Nephron (organoid): ENCODE data around the gene ACR.
A peak's percentile ranks its signal among the peaks of the same experiment; 100 is the strongest.

Source experiments
- H3K27ac Mint-ChIP-seq, 3 experiments: 2 replicates each; pipeline ENCODE4 v1.8.0; 2020; ENCODE audit warnings: mixed read lengths in 3 of 3, mild to moderate bottlenecking in 2 of 3, moderate library complexity in 1 of 3
- H3K27me3 Mint-ChIP-seq: 2 replicates; pipeline ENCODE4 v1.8.0; 2021; ENCODE audit warnings: low read depth, mild to moderate bottlenecking, moderate library complexity, mixed read lengths
- H3K36me3 Mint-ChIP-seq: 2 replicates; pipeline ENCODE4 v1.8.0; 2020; ENCODE audit warnings: low read depth, mixed read lengths
- H3K4me1 Mint-ChIP-seq: 2 replicates; pipeline ENCODE4 v1.8.0; 2020; ENCODE audit warnings: mixed read lengths
- H3K4me3 Mint-ChIP-seq, 3 experiments: 2 replicates each; pipeline ENCODE4 v1.8.0; 2020; ENCODE audit warnings: mild to moderate bottlenecking in 3 of 3, mixed read lengths in 3 of 3, moderate library complexity in 2 of 3
- H3K9me3 Mint-ChIP-seq: 2 replicates; pipeline ENCODE4 v1.8.0; 2020; ENCODE audit warnings: mixed read lengths
- CTCF ChIP-seq, 3 experiments: fragments of 200-600 bp; sonication (generic); IDR thresholded peaks; one replicate each; pipeline ENCODE4 v1.5.0; 2021; ENCODE audit warnings: antibody characterized with exemption in 3 of 3; ENCODE audit not compliant: unreplicated experiment in 3 of 3

Gene ACR

GRCh38 chr22:50705219-50705691 lies 32.7 kb upstream of the ACR start:
- Mint-ChIP-seq H3K27me3 (peaks cover 2% of the 10 kb centered on the region), H3K27ac (no peak overlapping the region), H3K36me3 (peaks cover 12% of the 10 kb centered on the region), H3K9me3 (no peaks in the 10 kb centered on the region), H3K4me3 (peak overlapping the region in 1 of 3 experiments; percentile 42), H3K4me1 (no peaks in the 10 kb centered on the region)
- no peak for TF ChIP-seq CTCF (IDR thresholded peaks at IDR 0.05; ENCODE audit: unreplicated experiment in 3 of 3)

- H3K9me3 Mint-ChIP-seq: no peaks in the 10 kb centered on the region
- H3K4me1 Mint-ChIP-seq: no peaks in the 10 kb centered on the region
- H3K4me3 Mint-ChIP-seq: peak overlapping the region in 2 of 3 experiments; percentile 32 to 40
- H3K36me3 Mint-ChIP-seq: peaks cover 16% of the 10 kb centered on the region
- H3K27me3 Mint-ChIP-seq: no peaks in the 10 kb centered on the region
- no peak overlapping the region for H3K27ac Mint-ChIP-seq
- no peak for TF ChIP-seq CTCF (IDR thresholded peaks at IDR 0.05; ENCODE audit: unreplicated experiment in 3 of 3)
These were observed 32.1 kb upstream of the ACR start for GRCh38 chr22:50705851-50706351.

GRCh38 chr22:50706481-50707125 lies 31.4 kb upstream of the ACR start:
- H3K36me3 Mint-ChIP-seq: peaks cover 17% of the 10 kb centered on the region
- H3K27me3 Mint-ChIP-seq: no peaks in the 10 kb centered on the region
- no peaks in the 10 kb centered on the region for H3K4me1 Mint-ChIP-seq
- H3K27ac Mint-ChIP-seq: no peak overlapping the region
- peak overlapping the region in 2 of 3 experiments; percentile 32 to 40 for H3K4me3 Mint-ChIP-seq
- H3K9me3 Mint-ChIP-seq: no peaks in the 10 kb centered on the region
- TF ChIP-seq CTCF (IDR thresholded peaks at IDR 0.05; ENCODE audit: unreplicated experiment in 3 of 3): no peak

- peaks cover 13% of the 10 kb centered on the region for H3K36me3 Mint-ChIP-seq
- no peaks in the 10 kb centered on the region for H3K4me1 Mint-ChIP-seq
- H3K27ac Mint-ChIP-seq: no peak overlapping the region
- no peaks in the 10 kb centered on the region for H3K9me3 Mint-ChIP-seq
- H3K27me3 Mint-ChIP-seq: peaks cover under 1% of the 10 kb centered on the region
- H3K4me3 Mint-ChIP-seq: no peak overlapping the region
- TF ChIP-seq CTCF (IDR thresholded peaks at IDR 0.05; ENCODE audit: unreplicated experiment in 3 of 3): no peak
These were observed 29.5 kb upstream of the ACR start for GRCh38 chr22:50708474-50708873.

GRCh38 chr22:50708996-50709395 lies 29.0 kb upstream of the ACR start:
- TF ChIP-seq CTCF (IDR thresholded peaks at IDR 0.05; ENCODE audit: unreplicated experiment in 3 of 3): no peak
- Mint-ChIP-seq H3K27ac (no peak overlapping the region), H3K4me1 (no peaks in the 10 kb centered on the region), H3K27me3 (peaks cover 4% of the 10 kb centered on the region), H3K36me3 (peaks cover 13% of the 10 kb centered on the region), H3K9me3 (no peaks in the 10 kb centered on the region), H3K4me3 (no peak overlapping the region)

- H3K4me1 Mint-ChIP-seq: no peaks in the 10 kb centered on the region
- H3K27me3 Mint-ChIP-seq: peaks cover 4% of the 10 kb centered on the region
These were observed 27.8 kb upstream of the ACR start for GRCh38 chr22:50710221-50710620.

More at GRCh38 chr22:50710221-50710620, 27.8 kb upstream of the ACR start:
- TF ChIP-seq CTCF (IDR thresholded peaks at IDR 0.05; ENCODE audit: unreplicated experiment in 3 of 3): no peak
- no peak overlapping the region for H3K27ac Mint-ChIP-seq
- no peaks in the 10 kb centered on the region for H3K9me3 Mint-ChIP-seq
- peaks cover 13% of the 10 kb centered on the region for H3K36me3 Mint-ChIP-seq
- no peak overlapping the region for H3K4me3 Mint-ChIP-seq
